Activated CD4-positive, alpha-beta T cell treated with anti-CD3 and anti-CD28 coated beads for 48 hours (primary cell): ENCODE data around the gene BSN.
A peak's percentile ranks its signal among the peaks of the same experiment; 100 is the strongest.

ENCODE experiments used
- DNase-seq: peaks from one replicate; pipeline ENCODE4 v3.0.0-alpha.2; 2020

BSN gene

DNA sequence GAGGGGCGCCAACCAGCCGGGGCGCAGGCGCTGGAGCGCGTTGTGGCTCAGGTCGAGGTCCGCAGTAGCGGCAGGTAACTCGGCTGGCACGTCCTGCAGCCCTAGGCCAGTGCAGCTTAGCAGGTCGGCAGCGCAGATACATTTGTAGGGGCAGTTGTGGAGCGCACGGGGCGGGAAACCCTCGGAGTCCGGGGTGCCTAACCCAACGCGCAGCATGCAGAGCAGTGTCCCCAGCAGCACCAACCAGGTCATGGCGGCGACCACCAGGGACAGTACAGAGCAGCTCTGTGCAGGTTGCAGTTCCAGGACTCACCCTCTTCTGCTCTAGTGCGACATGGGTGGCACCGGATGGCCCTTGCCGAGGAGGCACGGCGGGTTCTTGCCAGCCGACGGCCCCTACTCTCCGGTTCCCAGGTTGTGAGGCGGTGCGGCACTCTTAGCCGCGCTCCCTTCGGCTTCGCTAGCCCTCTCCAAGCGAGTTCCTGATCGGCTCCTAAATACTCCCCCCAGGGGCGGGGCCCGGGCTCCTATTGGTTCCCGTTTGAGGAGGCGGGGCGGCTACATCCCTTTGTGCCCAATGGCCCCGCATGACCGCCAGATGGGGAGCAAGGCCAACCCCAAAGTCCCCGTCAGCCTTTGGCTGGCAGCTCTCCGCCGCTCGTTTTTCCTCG is 165.1 kb downstream of the BSN start, which contains the start of gene AMIGO3:
Gene AMIGO3, minus strand, starts transcription at position 471 of the 671 bp plus-strand sequence. Its CDS starts 219 bp downstream, at position 252.
- peak; percentile 95 for DNase-seq
